ENCODE measurements around the gene KIAA1671.
A peak's percentile ranks its signal among the peaks of the same experiment; 100 is the strongest.

Gene KIAA1671

GRCh38 chr22:25066861-25067435 lies 114.4 kb downstream of the KIAA1671 start:
- H3K27me3 Mint-ChIP-seq (ENCODE audit: low read depth, poor library complexity) = peaks cover 15% of the 10 kb centered on the region
- H3K27ac Mint-ChIP-seq = peak overlapping the region; percentile 43
- peaks cover 35% of the 10 kb centered on the region for H3K4me1 Mint-ChIP-seq
- DNase-seq = no peak
- no peaks in the 10 kb centered on the region for H3K9me3 Mint-ChIP-seq
- TF ChIP-seq CTCF (IDR thresholded peaks at IDR 0.05) = no peak
- peaks cover 9% of the 10 kb centered on the region for H3K36me3 Mint-ChIP-seq (ENCODE audit: low read depth)
- no peak overlapping the region for H3K4me3 Mint-ChIP-seq

GRCh38 chr22:25067851-25068421 lies 115.4 kb downstream of the KIAA1671 start:
- TF ChIP-seq CTCF (IDR thresholded peaks at IDR 0.05) = no peak
- H3K4me1 Mint-ChIP-seq = peaks cover 28% of the 10 kb centered on the region
- H3K9me3 Mint-ChIP-seq = no peaks in the 10 kb centered on the region
- no peak overlapping the region for H3K27ac Mint-ChIP-seq
- no peak overlapping the region for H3K4me3 Mint-ChIP-seq
- H3K27me3 Mint-ChIP-seq (ENCODE audit: low read depth, poor library complexity) = peaks cover 14% of the 10 kb centered on the region
- DNase-seq = no peak
- peaks cover 7% of the 10 kb centered on the region for H3K36me3 Mint-ChIP-seq (ENCODE audit: low read depth)

DNA sequence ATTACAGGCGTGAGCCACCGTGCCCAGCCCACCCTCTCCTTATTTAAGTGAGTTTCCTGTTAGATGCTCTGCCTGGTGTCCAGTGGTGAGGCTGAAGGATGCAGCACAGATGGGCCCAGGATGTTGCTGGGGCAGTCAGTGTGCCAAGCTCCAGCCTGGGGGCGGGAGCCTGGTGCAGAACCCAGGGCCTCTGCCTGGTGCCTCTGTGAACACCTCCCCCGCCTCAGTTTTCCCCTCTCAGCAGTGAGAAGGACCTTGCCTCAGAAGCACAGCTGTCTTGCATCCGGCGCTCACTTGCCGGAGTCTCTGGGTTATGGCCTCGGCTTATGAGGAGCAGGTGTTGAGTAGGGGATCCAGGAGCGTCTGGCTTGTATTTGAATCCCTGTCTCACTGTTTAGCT lies 116.2 kb downstream of the KIAA1671 start:
- Mint-ChIP-seq H3K27ac (no peak overlapping the region), H3K4me1 (peaks cover 28% of the 10 kb centered on the region), H3K27me3 (ENCODE audit: low read depth, poor library complexity) (peaks cover 9% of the 10 kb centered on the region), H3K9me3 (no peaks in the 10 kb centered on the region), H3K36me3 (ENCODE audit: low read depth) (no peaks in the 10 kb centered on the region), H3K4me3 (no peak overlapping the region)
- no peak for DNase-seq
- no peak for TF ChIP-seq CTCF (IDR thresholded peaks at IDR 0.05)

- H3K4me3 Mint-ChIP-seq = no peak overlapping the region
- H3K36me3 Mint-ChIP-seq (ENCODE audit: low read depth) = no peaks in the 10 kb centered on the region
- H3K27me3 Mint-ChIP-seq (ENCODE audit: low read depth, poor library complexity) = peaks cover 6% of the 10 kb centered on the region
- TF ChIP-seq CTCF (IDR thresholded peaks at IDR 0.05) = no peak
- no peak for DNase-seq
- H3K9me3 Mint-ChIP-seq = no peaks in the 10 kb centered on the region
- peaks cover 28% of the 10 kb centered on the region for H3K4me1 Mint-ChIP-seq
- H3K27ac Mint-ChIP-seq = no peak overlapping the region
Measured at GRCh38 chr22:25069426-25069757, 116.9 kb downstream of the KIAA1671 start.

GRCh38 chr22:25069758-25070481 lies 117.4 kb downstream of the KIAA1671 start:
- Mint-ChIP-seq H3K36me3 (ENCODE audit: low read depth) (no peaks in the 10 kb centered on the region), H3K9me3 (no peaks in the 10 kb centered on the region), H3K27ac (no peak overlapping the region), H3K27me3 (ENCODE audit: low read depth, poor library complexity) (peaks cover 6% of the 10 kb centered on the region), H3K4me1 (peaks cover 25% of the 10 kb centered on the region), H3K4me3 (no peak overlapping the region)
- peak; percentile 28 for DNase-seq
- no peak for TF ChIP-seq CTCF (IDR thresholded peaks at IDR 0.05)

DNA sequence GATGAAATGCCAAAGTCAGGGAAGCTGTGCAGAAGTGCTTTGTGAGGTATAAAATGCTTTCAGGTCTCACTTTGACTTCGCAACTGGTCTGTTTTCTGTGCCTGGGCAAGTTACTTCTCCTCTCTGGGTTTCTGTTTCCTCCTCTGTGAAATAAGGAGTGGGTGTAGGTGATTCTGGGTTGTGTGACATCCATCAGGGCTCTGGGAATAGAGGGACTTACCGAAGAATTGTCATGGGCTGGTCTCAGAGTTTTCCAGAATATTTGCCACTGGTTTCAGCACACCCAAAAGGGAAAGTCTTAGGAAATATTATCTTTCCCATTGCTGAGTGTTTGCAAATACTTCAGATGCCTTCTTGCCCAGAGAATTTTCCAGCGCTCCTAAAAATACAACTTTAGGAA lies 118.4 kb downstream of the KIAA1671 start:
- Mint-ChIP-seq H3K36me3 (ENCODE audit: low read depth) (no peaks in the 10 kb centered on the region), H3K4me1 (peaks cover 20% of the 10 kb centered on the region), H3K27me3 (ENCODE audit: low read depth, poor library complexity) (peaks cover 6% of the 10 kb centered on the region), H3K4me3 (no peak overlapping the region), H3K9me3 (no peaks in the 10 kb centered on the region), H3K27ac (no peak overlapping the region)
- no peak for DNase-seq
- no peak for TF ChIP-seq CTCF (IDR thresholded peaks at IDR 0.05)

Measured in nephron progenitor cell (in vitro differentiated cells).